NCI-H1048 (cell line): ENCODE results near the gene MAPRE3.
"Not testable (repeated sequence)": the region's sequence is repeated elsewhere in the genome, so short reads cannot be mapped to it uniquely, and the experiment has no call there.

Experiments used
- DNase-seq: peaks from one replicate; lab custom pipeline; 2025; lab: John Stamatoyannopoulos, UW

MAPRE3 gene

DNA sequence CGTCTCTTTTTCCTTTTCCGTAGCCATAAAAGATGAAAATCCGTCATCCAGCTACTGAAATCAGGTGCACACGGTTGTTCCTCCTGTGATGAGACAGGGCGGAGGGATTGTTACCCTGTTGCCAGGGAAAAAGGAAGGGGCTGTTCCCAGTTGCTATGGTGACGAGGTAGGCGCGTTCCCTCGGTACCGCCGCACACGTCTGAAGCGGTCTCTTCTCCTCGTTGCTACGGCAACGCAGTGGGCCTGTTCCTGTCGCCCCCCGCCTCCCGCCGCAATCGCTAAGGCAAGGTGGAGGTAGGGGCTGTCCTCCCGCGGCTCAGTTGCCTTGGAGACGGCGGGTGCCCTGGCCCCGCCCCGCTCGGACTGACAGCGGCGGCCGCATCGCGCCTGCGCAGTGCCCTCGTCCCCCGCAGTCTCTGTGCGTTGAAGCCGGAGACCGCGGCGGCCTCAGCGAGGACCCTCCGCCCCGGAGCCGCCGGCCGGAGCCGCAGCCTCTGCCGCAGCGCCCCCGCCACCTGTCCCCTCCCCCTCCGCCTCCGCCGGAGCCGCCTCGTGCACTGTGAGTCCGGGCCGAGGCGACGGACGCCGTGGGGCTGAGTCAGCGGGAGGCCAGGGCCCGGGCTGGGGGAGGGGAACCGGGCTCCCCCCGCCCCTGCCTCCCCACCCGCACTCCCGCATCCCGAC lies at the start of gene MAPRE3:
TSS of gene MAPRE3 (plus strand) at position 394 of the 684 bp plus-strand sequence. CDS start 51,582 bp downstream, outside the sequence.
- peak; percentile 62 for DNase-seq

DNA sequence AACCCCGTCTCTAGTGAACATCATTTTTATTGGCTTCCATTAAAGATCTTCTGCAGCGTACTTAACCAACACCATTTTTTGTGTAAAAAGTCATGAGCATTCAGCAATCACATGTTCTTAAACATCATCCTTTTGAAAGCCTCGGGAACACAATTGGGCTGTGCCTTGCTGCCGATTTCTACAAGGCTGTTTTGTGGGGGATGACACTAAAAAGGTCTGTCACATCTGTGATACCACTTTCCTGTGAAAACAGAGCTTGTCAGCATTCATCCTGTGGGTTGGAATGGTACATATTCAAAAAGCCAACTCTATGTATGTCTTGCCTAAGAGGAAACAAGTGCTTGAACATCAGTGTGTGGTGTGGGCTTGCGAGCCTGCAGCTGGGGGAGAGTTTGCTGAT lies 49.1 kb upstream of the MAPRE3 start:
- DNase-seq: no peak

GRCh38 chr2:26922405-26923188 lies 47.8 kb upstream of the MAPRE3 start:
- no peak for DNase-seq

- not testable (repeated sequence) for DNase-seq
Observed at GRCh38 chr2:26923189-26923466, 47.3 kb upstream of the MAPRE3 start.

DNA sequence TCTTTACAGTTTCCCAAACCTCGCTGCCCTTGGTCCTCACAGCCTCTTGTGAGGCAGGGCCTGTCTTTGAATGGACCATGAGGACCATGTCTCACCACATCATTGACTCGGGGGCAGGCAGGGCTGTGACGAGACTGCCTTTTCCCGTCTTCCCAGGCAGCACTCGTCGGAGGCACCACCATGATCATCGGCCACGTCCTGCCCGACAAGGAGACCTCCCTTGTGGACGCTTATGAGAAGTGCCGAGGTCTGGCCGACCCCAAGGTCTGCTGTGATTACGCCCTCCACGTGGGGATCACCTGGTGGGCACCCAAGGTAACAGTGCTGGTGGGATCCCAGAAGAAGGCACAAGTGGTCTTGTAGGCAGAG lies 45.7 kb upstream of the MAPRE3 start:
- DNase-seq: no peak

DNA sequence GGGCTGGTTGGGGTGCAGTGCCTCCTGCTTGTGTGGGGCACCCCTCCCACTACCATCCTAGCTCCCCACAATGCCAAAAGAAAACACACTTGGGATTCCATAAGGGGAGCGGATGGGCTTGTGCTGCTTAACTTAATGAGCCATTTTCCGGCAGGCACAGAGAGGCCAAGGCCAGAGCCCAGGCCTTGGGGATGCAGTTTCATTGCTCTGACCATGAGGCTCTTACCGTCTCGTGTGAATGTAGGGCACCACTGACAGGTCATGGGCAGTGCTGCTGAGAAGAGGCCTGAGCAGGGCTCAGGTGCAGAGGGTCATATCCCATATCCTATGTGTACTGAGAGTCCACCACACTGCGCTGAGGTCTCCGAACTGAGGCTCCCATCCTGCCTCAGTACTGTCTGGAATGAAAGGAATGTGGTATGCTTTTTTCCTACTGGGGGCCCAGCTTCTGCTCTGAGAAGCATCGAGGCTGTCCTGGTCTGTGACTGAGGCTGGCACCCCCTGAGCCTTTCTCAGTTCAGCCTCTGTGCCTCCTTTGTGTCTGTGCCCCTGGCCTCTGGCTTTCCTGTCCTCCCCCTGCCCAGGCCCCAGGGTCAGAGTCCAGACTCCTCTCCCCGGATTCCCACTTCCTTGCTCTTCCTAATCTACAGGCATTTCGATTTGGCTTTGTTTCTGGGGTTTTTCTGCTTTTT lies 45.2 kb upstream of the MAPRE3 start:
- no peak for DNase-seq

DNA sequence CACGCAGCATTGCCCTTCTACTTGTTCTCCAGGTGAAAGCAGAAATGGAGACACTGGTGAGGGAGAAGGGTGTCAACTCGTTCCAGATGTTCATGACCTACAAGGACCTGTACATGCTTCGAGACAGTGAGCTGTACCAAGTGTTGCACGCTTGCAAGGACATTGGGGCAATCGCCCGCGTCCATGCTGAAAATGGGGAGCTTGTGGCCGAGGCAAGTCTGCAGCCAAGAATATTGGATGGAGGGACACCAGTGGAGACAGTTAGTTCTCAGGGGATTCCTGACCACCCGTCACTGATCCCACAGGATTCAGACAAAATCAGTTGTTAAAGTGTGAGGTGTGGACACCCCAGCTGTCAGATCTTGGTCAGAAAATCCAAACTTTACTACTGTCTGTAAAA lies 43.2 kb upstream of the MAPRE3 start:
- no peak for DNase-seq

DNA sequence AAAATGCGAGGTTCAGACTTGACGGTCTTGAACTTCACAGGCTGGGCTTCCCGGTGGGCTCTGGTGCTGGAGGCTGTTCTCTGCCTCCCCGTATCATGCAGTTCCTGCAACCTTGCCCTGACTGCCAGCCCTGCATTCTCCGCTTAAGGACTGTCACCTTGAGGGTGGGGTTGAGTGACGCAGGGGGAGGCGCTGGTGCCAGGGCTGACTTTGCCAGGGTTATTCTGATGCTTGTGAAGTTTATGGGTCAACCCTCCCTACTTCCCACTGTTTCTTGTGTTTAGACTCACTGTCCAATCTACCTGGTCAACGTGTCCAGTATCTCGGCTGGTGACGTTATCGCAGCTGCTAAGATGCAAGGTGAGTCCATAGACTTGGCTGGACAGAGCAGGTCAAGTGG lies 37.5 kb upstream of the MAPRE3 start:
- no peak for DNase-seq

GRCh38 chr2:26933431-26934334 lies 36.8 kb upstream of the MAPRE3 start:
- no peak for DNase-seq

GRCh38 chr2:26934335-26934724 lies 36.1 kb upstream of the MAPRE3 start:
- no peak for DNase-seq

GRCh38 chr2:26934985-26935384 lies 35.5 kb upstream of the MAPRE3 start:
- DNase-seq: no peak

DNA sequence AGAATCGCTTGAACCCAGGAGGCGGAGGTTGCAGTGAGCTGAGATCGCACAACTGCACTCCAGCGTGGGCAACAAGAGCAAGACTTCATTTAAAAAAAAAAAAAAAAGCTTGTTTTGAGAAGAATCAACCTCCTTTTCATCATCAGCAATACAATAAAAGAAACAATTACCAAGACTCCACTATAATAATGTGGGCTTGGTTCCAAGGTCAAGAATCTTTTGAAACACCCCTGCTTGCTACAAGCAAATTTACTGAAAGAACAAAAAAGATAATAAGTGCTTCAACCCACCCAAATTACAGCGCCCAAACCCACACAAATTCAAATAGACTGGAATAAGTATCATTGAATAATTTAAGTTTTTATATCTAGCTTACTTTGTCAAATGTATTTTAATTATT lies 33.6 kb upstream of the MAPRE3 start:
- DNase-seq: no peak

- DNase-seq: no peak
Observed at GRCh38 chr2:26938399-26939118, 31.9 kb upstream of the MAPRE3 start.

- no peak for DNase-seq
Observed at GRCh38 chr2:26940001-26940400, 30.4 kb upstream of the MAPRE3 start.

DNA sequence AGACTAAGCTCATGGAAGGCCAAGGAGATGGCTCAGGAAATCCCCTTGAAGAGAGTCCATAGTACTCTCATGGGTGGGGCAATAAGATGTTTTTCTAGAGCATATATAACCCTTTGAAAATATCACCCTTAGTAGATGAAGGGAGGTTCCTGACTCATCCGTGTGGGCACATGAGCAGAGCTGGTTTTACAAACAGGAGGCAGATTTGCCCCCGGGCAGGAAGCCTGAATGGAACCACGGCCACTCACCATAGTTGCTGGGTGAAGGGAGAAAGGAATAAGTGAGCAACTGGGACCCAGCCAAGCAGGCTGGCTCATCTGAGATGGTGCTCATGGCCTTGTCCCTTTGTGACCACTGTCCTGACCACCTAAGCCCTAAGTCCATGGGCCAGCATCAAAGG lies 29.0 kb upstream of the MAPRE3 start:
- no peak for DNase-seq

DNA sequence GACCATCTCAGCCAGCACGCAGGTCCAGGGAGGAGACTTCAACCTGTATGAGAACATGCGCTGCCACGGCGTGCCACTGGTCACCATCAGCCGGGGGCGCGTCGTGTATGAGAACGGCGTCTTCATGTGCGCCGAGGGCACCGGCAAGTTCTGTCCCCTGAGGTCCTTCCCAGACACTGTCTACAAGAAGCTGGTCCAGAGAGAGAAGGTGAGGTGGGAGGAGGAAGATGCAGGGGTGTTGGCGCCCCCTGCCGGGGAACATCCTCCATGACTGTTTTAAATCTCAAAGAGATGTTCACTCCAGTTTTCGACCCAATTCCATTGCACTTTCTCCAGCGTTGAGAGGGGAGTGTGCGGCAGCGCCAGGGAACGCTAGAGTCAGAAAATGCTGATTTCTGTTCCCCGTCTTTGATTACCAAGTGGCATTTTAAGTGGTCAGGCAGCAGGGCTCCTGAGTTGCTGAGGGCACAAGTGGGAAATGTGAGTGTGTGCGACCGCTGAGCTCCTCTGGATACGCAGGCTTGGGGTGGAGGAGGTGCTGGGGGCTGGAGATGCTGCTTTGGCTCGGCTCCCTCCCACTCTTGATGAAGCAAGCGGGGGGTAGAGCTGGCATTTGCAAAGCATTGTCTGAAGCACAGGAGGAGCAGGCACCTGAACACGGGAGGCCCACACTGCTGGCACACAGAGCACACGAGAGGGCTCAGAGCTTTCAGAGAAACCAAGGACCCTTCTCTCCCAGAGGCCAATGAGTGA lies 27.7 kb upstream of the MAPRE3 start:
- DNase-seq: no peak

DNA sequence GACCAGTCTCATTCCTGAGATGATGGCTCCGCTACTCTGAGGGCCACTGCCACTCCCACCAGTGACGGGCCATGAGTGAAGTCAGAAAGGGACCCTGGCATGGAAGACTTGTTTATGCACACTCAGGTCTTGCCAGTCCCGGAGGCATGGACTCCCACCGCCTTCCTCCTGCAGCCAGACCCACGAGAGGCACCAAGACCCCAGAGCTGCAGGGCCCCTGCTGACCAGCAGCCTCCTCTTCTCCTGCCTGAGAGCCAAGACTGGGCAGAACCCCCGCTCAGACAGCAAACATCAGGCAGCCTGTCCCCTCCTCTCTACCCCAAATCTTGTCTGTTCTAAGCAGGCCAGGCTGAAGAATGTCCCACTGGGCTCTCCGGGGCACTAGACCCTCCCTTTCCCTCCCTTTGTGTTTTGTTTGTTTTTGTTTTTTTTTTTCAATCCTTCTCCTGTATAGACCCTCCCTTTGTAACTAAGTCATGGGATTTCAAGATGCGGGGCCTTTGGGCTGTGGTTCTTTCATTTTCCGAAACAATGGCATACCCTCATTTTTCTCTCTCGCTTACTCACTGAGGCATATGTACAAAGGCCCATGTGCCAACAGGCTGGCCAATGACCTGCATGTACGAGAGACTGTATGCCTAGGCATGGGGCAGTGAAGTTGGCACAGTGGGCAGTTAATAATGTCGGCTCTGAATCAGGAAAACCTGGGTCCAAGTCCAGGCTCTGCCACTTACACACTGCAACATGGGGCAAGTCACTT lies 24.3 kb upstream of the MAPRE3 start:
- no peak for DNase-seq

- DNase-seq: no peak
Observed at GRCh38 chr2:26946841-26947784, 23.3 kb upstream of the MAPRE3 start.

GRCh38 chr2:26948800-26949199 lies 21.6 kb upstream of the MAPRE3 start:
- DNase-seq: no peak
